ENCODE measurements around the gene PHACTR1.
"Not testable (repeated sequence)": the region's sequence is repeated elsewhere in the genome, so short reads cannot be mapped to it uniquely, and the experiment has no call there.

PHACTR1 gene

GRCh38 chr6:12935637-12936036, 219.1 kb downstream of the PHACTR1 start:
- Histone ChIP-seq H3K27me3 (ENCODE audit: control insufficient read depth, insufficient read depth, low read length, poor library complexity, severe bottlenecking) (no peaks in the 10 kb centered on the region), H3K4me1 (ENCODE audit: control insufficient read depth, insufficient read depth, low read length) (no peaks in the 10 kb centered on the region), H3K36me3 (ENCODE audit: control insufficient read depth, insufficient read depth, low read length) (no peaks in the 10 kb centered on the region), H3K4me3 (ENCODE audit: insufficient read depth, low read depth, low read length) (no peak overlapping the region), H3K9me3 (ENCODE audit: control insufficient read depth, low read length) (no peaks in the 10 kb centered on the region), H3K27ac (ENCODE audit: insufficient read depth, low read depth, low read length, poor library complexity, severe bottlenecking) (no peak overlapping the region)
- 77 to 96% methylated on average over 2 of the region's 2 CpGs for WGBS, 2 experiments

DNA sequence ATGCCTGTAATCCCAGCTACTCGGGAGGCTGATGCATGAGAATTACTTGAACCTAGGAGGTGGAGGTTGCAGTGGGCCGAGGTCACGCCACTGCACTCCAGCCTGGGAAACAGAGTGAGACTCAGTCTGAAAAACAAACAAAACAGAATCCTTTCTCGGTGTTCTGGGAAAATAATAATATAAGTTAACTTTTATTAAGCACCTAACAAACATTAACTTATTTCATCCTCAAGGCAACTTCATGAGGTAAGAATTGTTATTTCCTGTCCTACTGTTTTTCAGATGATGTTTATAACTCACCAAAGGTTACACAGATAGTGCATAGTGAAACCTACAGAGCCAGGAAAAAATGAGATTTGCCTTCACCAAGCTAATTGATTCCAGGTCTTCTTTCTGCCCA, 221.4 kb downstream of the PHACTR1 start:
- Histone ChIP-seq H3K36me3 (ENCODE audit: control insufficient read depth, insufficient read depth, low read length) (no peaks in the 10 kb centered on the region), H3K27ac (ENCODE audit: insufficient read depth, low read depth, low read length, poor library complexity, severe bottlenecking) (no peak overlapping the region), H3K9me3 (ENCODE audit: control insufficient read depth, low read length) (no peaks in the 10 kb centered on the region), H3K4me1 (ENCODE audit: control insufficient read depth, insufficient read depth, low read length) (no peaks in the 10 kb centered on the region), H3K4me3 (ENCODE audit: insufficient read depth, low read depth, low read length) (no peak overlapping the region), H3K27me3 (ENCODE audit: control insufficient read depth, insufficient read depth, low read length, poor library complexity, severe bottlenecking) (no peaks in the 10 kb centered on the region)
- WGBS, 2 experiments = 92 to 100% methylated on average over 3 of the region's 4 CpGs

GRCh38 chr6:12939314-12939713, 222.7 kb downstream of the PHACTR1 start:
- H3K27me3 ChIP-seq (ENCODE audit: control insufficient read depth, insufficient read depth, low read length, poor library complexity, severe bottlenecking) = no peaks in the 10 kb centered on the region
- H3K4me1 ChIP-seq (ENCODE audit: control insufficient read depth, insufficient read depth, low read length) = no peaks in the 10 kb centered on the region
- no peaks in the 10 kb centered on the region for H3K36me3 ChIP-seq (ENCODE audit: control insufficient read depth, insufficient read depth, low read length)
- H3K27ac ChIP-seq (ENCODE audit: insufficient read depth, low read depth, low read length, poor library complexity, severe bottlenecking) = no peak overlapping the region
- H3K4me3 ChIP-seq (ENCODE audit: insufficient read depth, low read depth, low read length) = no peak overlapping the region
- H3K9me3 ChIP-seq (ENCODE audit: control insufficient read depth, low read length) = no peaks in the 10 kb centered on the region
- WGBS, 2 experiments = 91 to 92% methylated on average over 3 of the region's 3 CpGs

DNA sequence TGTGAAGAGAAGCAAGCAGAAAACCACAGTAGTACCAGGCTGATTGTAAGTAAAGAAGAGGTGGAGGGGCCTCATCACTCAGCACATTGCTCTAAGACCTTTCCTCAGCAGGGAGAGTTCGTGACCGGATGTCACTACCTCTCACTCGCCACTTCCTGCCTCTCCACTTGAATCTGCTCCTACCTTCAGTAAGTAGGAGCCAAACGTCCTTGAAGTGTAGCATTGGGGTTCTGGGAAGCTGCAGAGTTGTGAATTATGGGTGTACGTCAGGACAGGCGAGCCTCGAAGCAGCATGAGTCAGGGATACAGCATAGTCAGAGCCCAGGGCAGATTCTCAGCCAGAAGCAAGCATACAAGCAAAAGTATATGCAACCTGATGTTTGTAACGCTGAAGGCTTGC, 224.9 kb downstream of the PHACTR1 start:
- H3K27me3 ChIP-seq (ENCODE audit: control insufficient read depth, insufficient read depth, low read length, poor library complexity, severe bottlenecking) = no peaks in the 10 kb centered on the region
- H3K36me3 ChIP-seq (ENCODE audit: control insufficient read depth, insufficient read depth, low read length) = no peaks in the 10 kb centered on the region
- H3K9me3 ChIP-seq (ENCODE audit: control insufficient read depth, low read length) = no peaks in the 10 kb centered on the region
- H3K27ac ChIP-seq (ENCODE audit: insufficient read depth, low read depth, low read length, poor library complexity, severe bottlenecking) = no peak overlapping the region
- H3K4me3 ChIP-seq (ENCODE audit: insufficient read depth, low read depth, low read length) = no peak overlapping the region
- H3K4me1 ChIP-seq (ENCODE audit: control insufficient read depth, insufficient read depth, low read length) = no peaks in the 10 kb centered on the region
- 85 to 86% methylated on average over 8 of the region's 8 CpGs for WGBS, 2 experiments

GRCh38 chr6:12943549-12943948, 227.0 kb downstream of the PHACTR1 start:
- Histone ChIP-seq H3K4me3 (ENCODE audit: insufficient read depth, low read depth, low read length) (no peak overlapping the region), H3K27me3 (ENCODE audit: control insufficient read depth, insufficient read depth, low read length, poor library complexity, severe bottlenecking) (no peaks in the 10 kb centered on the region), H3K27ac (ENCODE audit: insufficient read depth, low read depth, low read length, poor library complexity, severe bottlenecking) (no peak overlapping the region), H3K9me3 (ENCODE audit: control insufficient read depth, low read length) (no peaks in the 10 kb centered on the region), H3K36me3 (ENCODE audit: control insufficient read depth, insufficient read depth, low read length) (no peaks in the 10 kb centered on the region), H3K4me1 (ENCODE audit: control insufficient read depth, insufficient read depth, low read length) (no peaks in the 10 kb centered on the region)
- WGBS, 2 experiments = 89 to 93% methylated on average over 2 of the region's 2 CpGs

- Histone ChIP-seq H3K27me3 (ENCODE audit: control insufficient read depth, insufficient read depth, low read length, poor library complexity, severe bottlenecking) (no peaks in the 10 kb centered on the region), H3K9me3 (ENCODE audit: control insufficient read depth, low read length) (no peaks in the 10 kb centered on the region), H3K36me3 (ENCODE audit: control insufficient read depth, insufficient read depth, low read length) (no peaks in the 10 kb centered on the region), H3K4me3 (ENCODE audit: insufficient read depth, low read depth, low read length) (no peak overlapping the region), H3K27ac (ENCODE audit: insufficient read depth, low read depth, low read length, poor library complexity, severe bottlenecking) (no peak overlapping the region), H3K4me1 (ENCODE audit: control insufficient read depth, insufficient read depth, low read length) (no peaks in the 10 kb centered on the region)
- WGBS, 2 experiments = 53 to 68% methylated on average over 2 of the region's 2 CpGs
Measured at GRCh38 chr6:12944001-12944400, 227.4 kb downstream of the PHACTR1 start.

GRCh38 chr6:12944528-12944927, 228.0 kb downstream of the PHACTR1 start:
- 89 to 94% methylated on average over 10 to 16 of the region's 16 CpGs for WGBS, 2 experiments

DNA sequence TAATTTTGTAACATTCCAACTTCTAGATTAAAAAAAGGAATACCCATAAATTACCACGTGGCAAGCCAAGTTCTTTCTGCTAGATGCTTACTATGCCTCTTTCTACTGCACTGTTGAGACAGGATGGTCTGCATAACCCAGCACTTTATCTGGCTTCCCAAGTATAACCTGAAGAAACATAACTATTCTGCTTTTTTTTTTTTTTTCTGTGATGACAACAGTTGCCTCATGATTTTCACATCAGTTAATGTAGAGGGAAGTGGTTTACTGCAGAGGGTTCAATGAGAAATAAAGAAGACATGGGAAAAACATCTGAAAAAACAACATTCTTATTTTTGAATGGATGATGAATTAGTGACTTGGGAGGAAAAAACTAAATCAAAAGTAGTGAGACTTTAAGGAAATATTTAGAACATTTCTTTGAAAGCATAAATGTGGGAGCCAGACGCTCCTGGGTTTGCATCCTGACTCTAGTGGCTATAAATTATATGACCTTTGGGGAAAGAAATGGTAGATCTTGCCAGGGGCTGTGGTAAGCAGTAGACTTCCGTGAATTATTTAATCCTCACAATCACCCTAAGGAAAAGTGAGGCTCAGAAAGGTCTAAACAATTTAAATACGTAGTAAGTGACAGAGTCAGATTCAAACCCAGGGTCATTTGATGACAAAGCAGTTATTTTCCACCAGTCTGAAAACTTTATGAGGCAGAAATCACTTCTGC, 230.7 kb downstream of the PHACTR1 start:
- Histone ChIP-seq H3K36me3 (ENCODE audit: control insufficient read depth, insufficient read depth, low read length) (no peaks in the 10 kb centered on the region), H3K9me3 (ENCODE audit: control insufficient read depth, low read length) (no peaks in the 10 kb centered on the region), H3K27ac (ENCODE audit: insufficient read depth, low read depth, low read length, poor library complexity, severe bottlenecking) (no peak overlapping the region), H3K27me3 (ENCODE audit: control insufficient read depth, insufficient read depth, low read length, poor library complexity, severe bottlenecking) (no peaks in the 10 kb centered on the region), H3K4me3 (ENCODE audit: insufficient read depth, low read depth, low read length) (no peak overlapping the region), H3K4me1 (ENCODE audit: control insufficient read depth, insufficient read depth, low read length) (no peaks in the 10 kb centered on the region)
- whole genome bisulfite sequencing, 2 experiments = 93 to 95% methylated on average over 4 of the region's 4 CpGs

More at GRCh38 chr6:12944528-12944927, 228.0 kb downstream of the PHACTR1 start:
- H3K27me3 ChIP-seq (ENCODE audit: control insufficient read depth, insufficient read depth, low read length, poor library complexity, severe bottlenecking); H3K4me1 ChIP-seq (ENCODE audit: control insufficient read depth, insufficient read depth, low read length); H3K27ac ChIP-seq (ENCODE audit: insufficient read depth, low read depth, low read length, poor library complexity, severe bottlenecking); H3K9me3 ChIP-seq (ENCODE audit: control insufficient read depth, low read length); H3K36me3 ChIP-seq (ENCODE audit: control insufficient read depth, insufficient read depth, low read length); H3K4me3 ChIP-seq (ENCODE audit: insufficient read depth, low read depth, low read length): not testable (repeated sequence)

GRCh38 chr6:12947967-12948366, 231.4 kb downstream of the PHACTR1 start:
- H3K36me3 ChIP-seq (ENCODE audit: control insufficient read depth, insufficient read depth, low read length) = no peaks in the 10 kb centered on the region

DNA sequence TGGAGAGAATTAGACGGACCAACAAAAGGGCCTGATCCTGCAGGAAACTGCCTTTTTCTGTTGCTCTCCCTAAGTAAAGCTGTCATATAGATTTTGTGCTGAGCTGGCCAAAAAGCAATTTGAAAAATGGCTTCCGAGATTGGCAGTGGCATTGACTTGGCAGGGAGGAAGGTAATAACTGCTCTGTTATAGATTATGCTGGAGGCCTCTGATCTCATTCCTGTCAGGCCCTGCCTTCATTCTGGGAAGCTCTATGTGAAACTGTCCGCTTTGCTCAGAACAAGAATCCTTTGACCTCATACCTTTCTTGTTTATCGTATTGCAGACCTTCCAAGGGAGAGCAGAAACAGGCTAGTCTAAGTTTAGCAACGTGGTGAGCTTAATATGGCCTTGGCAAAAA, 234.4 kb downstream of the PHACTR1 start:
- peaks cover under 1% of the 10 kb centered on the region for H3K4me1 ChIP-seq (ENCODE audit: control insufficient read depth, insufficient read depth, low read length)
- no peaks in the 10 kb centered on the region for H3K36me3 ChIP-seq (ENCODE audit: control insufficient read depth, insufficient read depth, low read length)
- no peaks in the 10 kb centered on the region for H3K9me3 ChIP-seq (ENCODE audit: control insufficient read depth, low read length)
- no peak overlapping the region for H3K4me3 ChIP-seq (ENCODE audit: insufficient read depth, low read depth, low read length)
- WGBS, 2 experiments = 93 to 96% methylated on average over 5 of the region's 5 CpGs
- no peak overlapping the region for H3K27ac ChIP-seq (ENCODE audit: insufficient read depth, low read depth, low read length, poor library complexity, severe bottlenecking)
- peaks cover 13% of the 10 kb centered on the region for H3K27me3 ChIP-seq (ENCODE audit: control insufficient read depth, insufficient read depth, low read length, poor library complexity, severe bottlenecking)

More at GRCh38 chr6:12947967-12948366, 231.4 kb downstream of the PHACTR1 start:
- no peaks in the 10 kb centered on the region for H3K27me3 ChIP-seq (ENCODE audit: control insufficient read depth, insufficient read depth, low read length, poor library complexity, severe bottlenecking)
- WGBS, 2 experiments = 100% methylated on average over 1 of the region's 1 CpG
- H3K27ac ChIP-seq (ENCODE audit: insufficient read depth, low read depth, low read length, poor library complexity, severe bottlenecking) = no peak overlapping the region
- H3K4me3 ChIP-seq (ENCODE audit: insufficient read depth, low read depth, low read length) = no peak overlapping the region
- H3K9me3 ChIP-seq (ENCODE audit: control insufficient read depth, low read length) = no peaks in the 10 kb centered on the region
- no peaks in the 10 kb centered on the region for H3K4me1 ChIP-seq (ENCODE audit: control insufficient read depth, insufficient read depth, low read length)

DNA sequence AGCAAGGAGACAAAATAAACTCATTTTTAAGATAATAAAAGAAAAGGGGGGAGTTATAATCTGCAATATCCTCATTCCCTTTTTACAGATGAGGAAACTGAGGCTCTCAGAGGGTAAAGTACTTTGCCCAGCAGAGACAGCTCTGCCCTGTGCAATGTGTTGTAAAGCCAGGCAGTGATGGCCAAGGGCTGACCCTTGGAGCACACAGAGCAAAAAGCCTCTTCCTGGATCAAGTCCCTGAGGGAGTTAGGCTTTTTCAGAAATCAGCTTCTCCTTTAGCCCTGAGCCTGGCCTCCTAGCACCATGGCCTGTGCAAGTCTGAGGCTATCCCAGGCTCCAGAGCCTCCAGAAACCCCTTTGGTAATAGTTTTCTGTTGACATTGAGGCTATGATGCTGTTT, 234.8 kb downstream of the PHACTR1 start:
- no peak overlapping the region for H3K4me3 ChIP-seq (ENCODE audit: insufficient read depth, low read depth, low read length)
- H3K4me1 ChIP-seq (ENCODE audit: control insufficient read depth, insufficient read depth, low read length) = peaks cover 2% of the 10 kb centered on the region
- H3K27me3 ChIP-seq (ENCODE audit: control insufficient read depth, insufficient read depth, low read length, poor library complexity, severe bottlenecking) = peaks cover 17% of the 10 kb centered on the region
- H3K27ac ChIP-seq (ENCODE audit: insufficient read depth, low read depth, low read length, poor library complexity, severe bottlenecking) = no peak overlapping the region
- no peaks in the 10 kb centered on the region for H3K36me3 ChIP-seq (ENCODE audit: control insufficient read depth, insufficient read depth, low read length)
- H3K9me3 ChIP-seq (ENCODE audit: control insufficient read depth, low read length) = no peaks in the 10 kb centered on the region
